WTC11 (cell line): ENCODE measurements around the gene JUP.
"Not testable (repeated sequence)": the region's sequence is repeated elsewhere in the genome, so short reads cannot be mapped to it uniquely, and the experiment has no call there.

ENCODE experiments used
- ATF1 ChIP-seq: sonication (generic); formaldehyde crosslinking; IDR thresholded peaks from 2 replicates; pipeline ENCODE4 v1.8.1; 2023; ENCODE audit warnings: mild to moderate bottlenecking, moderate library complexity, missing genetic modification reagents
- CREM ChIP-seq: sonication (generic); formaldehyde crosslinking; IDR thresholded peaks from 2 replicates; pipeline ENCODE4 v1.8.1; 2022; ENCODE audit warnings: mild to moderate bottlenecking, missing genetic modification reagents, moderate library complexity
- CTCF ChIP-seq: fragments of 200-600 bp; IDR thresholded peaks from 2 replicates; pipeline ENCODE4 v1.8.0; 2022; ENCODE audit warnings: antibody characterized with exemption
- GABPB1 ChIP-seq: sonication (generic); formaldehyde crosslinking; IDR thresholded peaks from 2 replicates; pipeline ENCODE4 v1.8.1; 2023; ENCODE audit warnings: mild to moderate bottlenecking, missing genetic modification reagents
- KAT7 ChIP-seq: sonication (generic); formaldehyde crosslinking; IDR thresholded peaks from 2 replicates; pipeline ENCODE4 v1.8.1; 2023; ENCODE audit warnings: missing genetic modification reagents, mild to moderate bottlenecking, borderline replicate concordance
- NFYB ChIP-seq: sonication (generic); formaldehyde crosslinking; conservative IDR thresholded peaks from 2 replicates; pipeline ENCODE4 v1.8.0; 2022; ENCODE audit warnings: low read depth, missing genetic modification reagents
- NR2C2 ChIP-seq: sonication (generic); formaldehyde crosslinking; IDR thresholded peaks from 2 replicates; pipeline ENCODE4 v1.8.0; 2022; ENCODE audit warnings: mild to moderate bottlenecking, missing genetic modification reagents
- PRRX2 ChIP-seq: fragments of 250-450 bp; sonication (Bioruptor Pico); IDR thresholded peaks from 2 replicates; pipeline ENCODE4 v1.8.0; 2021; ENCODE audit warnings: mild to moderate bottlenecking
- SMAD4 ChIP-seq: sonication (generic); formaldehyde crosslinking; IDR thresholded peaks from 2 replicates; pipeline ENCODE4 v1.8.0; 2022; ENCODE audit warnings: mild to moderate bottlenecking, missing genetic modification reagents
- TEAD4 ChIP-seq: sonication (generic); formaldehyde crosslinking; IDR thresholded peaks from 2 replicates; pipeline ENCODE4 v1.8.0; 2022; ENCODE audit warnings: mild to moderate bottlenecking, missing genetic modification reagents

GRCh38 chr17:41829961-41830360, 43.5 kb upstream of the JUP start:
- TF ChIP-seq KAT7 (CRISPR knock-in tag); NR2C2 (CRISPR knock-in tag); CREM (CRISPR knock-in tag); CTCF; GABPB1 (CRISPR knock-in tag); PRRX2 (CRISPR knock-in tag); ATF1; NFYB (CRISPR knock-in tag); TEAD4; SMAD4 (CRISPR knock-in tag): not testable (repeated sequence)
